GM12878 (cell line): ENCODE results near the gene FGD6. TPM values are rescaled to one million over a fixed set of nuclear protein-coding genes. Genes with fewer than 3 reads are reported as not detected.

Experiments used
- ATAC-seq: fragments of 200-7000 bp; cut with Tn5 transposase; 3 replicates; pipeline ENCODE4 v1.9.1; 2020; ENCODE audit warnings: mild to moderate bottlenecking, moderate library complexity
- BruUV-seq: library from RNA; stranded (reverse); fragments of 400-500 nt; replicated peaks from 2 replicates; lab custom pipeline; 2021; lab: Mats Ljungman, UMichigan
- CTCF ChIA-PET: fragments of 300-600 bp; sonication (Branson Sonifier 250); formaldehyde crosslinking; extraction: SDS; loops from one replicate; lab custom pipeline; 2021; ENCODE audit warnings: inconsistent platforms; lab: Yijun Ruan, JAX
- POLR2A ChIA-PET: fragments of 350-600 bp; formaldehyde crosslinking; extraction: SDS; loops from one replicate; lab custom pipeline; 2021; ENCODE audit warnings: inconsistent platforms; lab: Charles Lee
- RAD21 ChIA-PET: fragments of 300-600 bp; sonication (Branson Sonifier 250); formaldehyde crosslinking; loops from one replicate; lab custom pipeline; 2023; ENCODE audit warnings: antibody characterized with exemption; ENCODE audit not compliant: unreplicated experiment; lab: Charles Lee
- SMC1A ChIA-PET: fragments of 300-600 bp; sonication (Branson Sonifier 250); formaldehyde crosslinking; loops from one replicate; lab custom pipeline; 2023; ENCODE audit not compliant: unreplicated experiment, uncharacterized antibody; lab: Charles Lee
- DNase-seq: peaks from one replicate; pipeline ENCODE4 v3.0.0-alpha.2; 2011; ENCODE audit warnings: low read depth, low spot score
- FAIRE-seq: peaks from 3 replicates; lab custom pipeline; 2011; peaks lifted over from hg19 to GRCh38; lab: Jason Lieb, UNC
- H2AFZ ChIP-seq: 2 replicates; pipeline ENCODE4 v1.6.0; 2011; ENCODE audit warnings: low read depth, low read length, control low read depth; ENCODE audit not compliant: control insufficient read depth
- H3K27ac ChIP-seq: 2 replicates; pipeline ENCODE4 v1.5.1; 2011; ENCODE audit warnings: control low read depth; ENCODE audit not compliant: control insufficient read depth, insufficient read depth
- H3K27me3 ChIP-seq, 2 experiments: replicated peaks in 1 of 2; 2 replicates each; pipeline versions ENCODE4 v1.6.0 to v1.6.1; 2011; ENCODE audit warnings: low read length in 1 of 2; ENCODE audit not compliant: control insufficient read depth in 2 of 2, insufficient read depth in 2 of 2
- H3K36me3 ChIP-seq, 2 experiments: 2 replicates each; pipeline ENCODE4 v1.5.1; 2011; ENCODE audit warnings: low read length in 1 of 2; ENCODE audit not compliant: control insufficient read depth in 2 of 2, insufficient read depth in 2 of 2
- H3K4me1 ChIP-seq: 2 replicates; pipeline ENCODE4 v1.6.1; 2011; ENCODE audit warnings: mild to moderate bottlenecking, low read length, moderate library complexity, mixed read lengths; ENCODE audit not compliant: control insufficient read depth, insufficient read depth
- H3K4me2 ChIP-seq: 2 replicates; pipeline ENCODE4 v1.6.0; 2011; ENCODE audit warnings: control low read depth; ENCODE audit not compliant: control insufficient read depth, insufficient read depth
- H3K4me3 ChIP-seq: fragments of 200-600 bp; sonication (generic); 2 replicates; pipeline ENCODE4 v1.5.1; 2016
- H3K79me2 ChIP-seq: 2 replicates; pipeline ENCODE4 v1.6.0; 2011; ENCODE audit warnings: low read length; ENCODE audit not compliant: control insufficient read depth, insufficient read depth
- H3K9ac ChIP-seq: 2 replicates; pipeline ENCODE4 v1.8.0; 2011; ENCODE audit warnings: low read length, control low read depth, mixed read lengths; ENCODE audit not compliant: control insufficient read depth, insufficient read depth
- H3K9me3 ChIP-seq: replicated peaks from 3 replicates; pipeline ENCODE4 v1.5.1; 2011; ENCODE audit warnings: mild to moderate bottlenecking, low read length; ENCODE audit not compliant: control insufficient read depth, insufficient read depth
- H4K20me1 ChIP-seq: 2 replicates; pipeline ENCODE4 v1.6.0; 2011; ENCODE audit not compliant: control insufficient read depth, insufficient read depth
- BRCA1 ChIP-seq: IDR thresholded peaks from 2 replicates; pipeline ENCODE4 v1.6.1; 2011; ENCODE audit warnings: low read depth, low read length, improper control_type of control experiment
- EZH2 ChIP-seq: IDR thresholded peaks from 2 replicates; pipeline ENCODE4 v1.6.1; 2012; ENCODE audit warnings: low read depth, mild to moderate bottlenecking, control low read depth, inconsistent platforms, low read length, borderline replicate concordance; ENCODE audit not compliant: control insufficient read depth
- NFYA ChIP-seq: IDR thresholded peaks from 2 replicates; pipeline ENCODE4 v1.6.1; 2011; ENCODE audit warnings: low read depth, mild to moderate bottlenecking, low read length, improper control_type of control experiment, borderline replicate concordance
- RUNX3 ChIP-seq: IDR thresholded peaks from 2 replicates; pipeline ENCODE4 v1.6.1; 2012; ENCODE audit warnings: low read length, inconsistent platforms
- SPI1 ChIP-seq: IDR thresholded peaks from 2 replicates; pipeline ENCODE4 v1.6.1; 2011; ENCODE audit warnings: low read depth, mild to moderate bottlenecking, low read length, moderate library complexity, borderline replicate concordance; ENCODE audit not compliant: insufficient read depth
- WGBS: methylation state at CpG from one replicate; pipeline ENCODE4 v1.1.6; 2016; ENCODE audit warnings: low lambda C conversion rate; ENCODE audit not compliant: insufficient replicate concordance, insufficient coverage; ENCODE audit errors: missing lambda C conversion rate; 5-methylcytosine and 5-hydroxymethylcytosine counted together
- in situ Hi-C: fragments of 300-500 bp; cut with MboI; formaldehyde crosslinking; loops from 9 replicates; pipeline ENCODE4 v1.14.3; 2018; ENCODE audit warnings: mixed read lengths
- intact Hi-C: fragments of 100-400 bp; cut with micrococcal nuclease; formaldehyde crosslinking; loops from one replicate; pipeline ENCODE4 v1.14.2; 2022; ENCODE audit not compliant: unreplicated experiment
- polyA plus RNA-seq, 11 experiments: library from polyadenylated mRNA; depleted of rRNA in 4 of 11; unstranded in 6 of 11; stranded (reverse) in 5 of 11; fragments of >200 nt; fragmentation: Nextera tagmentation in 4 of 11; fragmentation: Illumina TruSeq in 1 of 11; extraction: Ambion mirVana in 4 of 11; extraction: Trizol in 1 of 11; gene quantifications; 1 replicate in 1 of 11; 2 replicates in 10 of 11; pipeline versions ENCODE4 v1.2.1 to v1.2.3, GENCODE V29; 2011 to 2016; ENCODE audit warnings: inconsistent platforms in 2 of 11, missing spikeins in 2 of 11, low read depth in 1 of 11
- total RNA-seq, 4 experiments: library from RNA; depleted of rRNA in 3 of 4; stranded (reverse); fragments of >200 nt in 3 of 4; fragmentation: Illumina TruSeq in 1 of 4; extraction: Trizol in 1 of 4; gene quantifications; 2 replicates each; pipeline versions ENCODE4 v1.2.1 to v1.2.3, GENCODE V29; 2013 to 2021
- TF ChIP-seq, protein P1 (sequence below): fragments of 450-650 bp; IDR thresholded peaks from 2 replicates; pipeline ENCODE4 v1.6.1; 2017; ENCODE audit warnings: mild to moderate bottlenecking, moderate library complexity

The FGD6 gene
- total and polyA plus RNA-seq, 10 of the 15 experiments (the other 5 are each of a cell fraction or from before 2014, with no cell fraction given) = 2.4 to 15.5 (median 8.9) TPM

- TF ChIP-seq, protein P1, sequence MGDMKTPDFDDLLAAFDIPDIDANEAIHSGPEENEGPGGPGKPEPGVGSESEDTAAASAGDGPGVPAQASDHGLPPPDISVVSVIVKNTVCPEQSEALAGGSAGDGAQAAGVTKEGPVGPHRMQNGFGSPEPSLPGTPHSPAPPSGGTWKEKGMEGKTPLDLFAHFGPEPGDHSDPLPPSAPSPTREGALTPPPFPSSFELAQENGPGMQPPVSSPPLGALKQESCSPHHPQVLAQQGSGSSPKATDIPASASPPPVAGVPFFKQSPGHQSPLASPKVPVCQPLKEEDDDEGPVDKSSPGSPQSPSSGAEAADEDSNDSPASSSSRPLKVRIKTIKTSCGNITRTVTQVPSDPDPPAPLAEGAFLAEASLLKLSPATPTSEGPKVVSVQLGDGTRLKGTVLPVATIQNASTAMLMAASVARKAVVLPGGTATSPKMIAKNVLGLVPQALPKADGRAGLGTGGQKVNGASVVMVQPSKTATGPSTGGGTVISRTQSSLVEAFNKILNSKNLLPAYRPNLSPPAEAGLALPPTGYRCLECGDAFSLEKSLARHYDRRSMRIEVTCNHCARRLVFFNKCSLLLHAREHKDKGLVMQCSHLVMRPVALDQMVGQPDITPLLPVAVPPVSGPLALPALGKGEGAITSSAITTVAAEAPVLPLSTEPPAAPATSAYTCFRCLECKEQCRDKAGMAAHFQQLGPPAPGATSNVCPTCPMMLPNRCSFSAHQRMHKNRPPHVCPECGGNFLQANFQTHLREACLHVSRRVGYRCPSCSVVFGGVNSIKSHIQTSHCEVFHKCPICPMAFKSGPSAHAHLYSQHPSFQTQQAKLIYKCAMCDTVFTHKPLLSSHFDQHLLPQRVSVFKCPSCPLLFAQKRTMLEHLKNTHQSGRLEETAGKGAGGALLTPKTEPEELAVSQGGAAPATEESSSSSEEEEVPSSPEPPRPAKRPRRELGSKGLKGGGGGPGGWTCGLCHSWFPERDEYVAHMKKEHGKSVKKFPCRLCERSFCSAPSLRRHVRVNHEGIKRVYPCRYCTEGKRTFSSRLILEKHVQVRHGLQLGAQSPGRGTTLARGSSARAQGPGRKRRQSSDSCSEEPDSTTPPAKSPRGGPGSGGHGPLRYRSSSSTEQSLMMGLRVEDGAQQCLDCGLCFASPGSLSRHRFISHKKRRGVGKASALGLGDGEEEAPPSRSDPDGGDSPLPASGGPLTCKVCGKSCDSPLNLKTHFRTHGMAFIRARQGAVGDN = no peak
- TF ChIP-seq NFYA = no peak
- no peak for TF ChIP-seq BRCA1
Measured at GRCh38 chr12:95244350-95244749, 27.1 kb upstream of the FGD6 start (continued).

GRCh38 chr12:95243497-95244183, 26.4 kb upstream of the FGD6 start:
- DNase-seq (no peak), FAIRE-seq (no peak), ATAC-seq (no peak)
- Histone ChIP-seq H3K9ac (no peak overlapping the region), H3K4me2 (no peak overlapping the region), H3K27ac (no peak overlapping the region), H3K4me1 (no peaks in the 10 kb centered on the region), H3K36me3 (peaks cover 0 to 11% of the 10 kb centered on the region in 2 experiments; a peak in 2 of 4 replicates), H3K27me3 (no peaks in the 10 kb centered on the region), H3K9me3 (no peaks in the 10 kb centered on the region), H3K4me3 (no peak overlapping the region), H3K79me2 (peaks cover 24% of the 10 kb centered on the region), H2AFZ (no peak overlapping the region), H4K20me1 (no peaks in the 10 kb centered on the region)
- BruUV-seq = no TSS peak
- ChIA-PET POLR2A (interaction anchor here (0.6 to 1.3 kb wide), 5 partner anchors 13 to 301 kb away, joined by 3 to 4 read pairs (median 4); no protein-coding TSS in a partner anchor), SMC1A (interaction anchor here (1.8 kb wide), 1 partner anchor 10 kb away, joined by 4 read pairs; no protein-coding TSS in a partner anchor), RAD21 (interaction anchor here (0.7 kb wide), 1 partner anchor 21 kb away, joined by 5 read pairs; no protein-coding TSS in a partner anchor), CTCF (interaction anchor here (1.1 to 2.0 kb wide), 2 partner anchors 19 to 21 kb away, joined by 4 read pairs; no protein-coding TSS in a partner anchor)
- WGBS = 98% methylated on average over 4 of the region's 4 CpGs
- intact Hi-C loops = no loop called here
- TF ChIP-seq EZH2 (no peak), SPI1 (no peak), RUNX3 (no peak)
- in situ Hi-C loops = no loop called here
